GM21786 (cell line): ENCODE results near the gene MYBPC1.
"Not testable (repeated sequence)": the region's sequence is repeated elsewhere in the genome, so short reads cannot be mapped to it uniquely, and the experiment has no call there.

Source experiments
- ATAC-seq: cut with Tn5 transposase; IDR thresholded peaks from one replicate; pipeline ENCODE4 v1.9.1; 2021; ENCODE audit not compliant: unreplicated experiment

Gene MYBPC1

GRCh38 chr12:101594700-101595099 is at the start of gene MYBPC1:
Gene MYBPC1, plus strand, starts transcription at chr12:101594971. Its CDS starts 100 bp downstream, at chr12:101595071.
- ATAC-seq, result no peak

- no peak for ATAC-seq
These were observed 43.2 kb upstream of the MYBPC1 start for GRCh38 chr12:101551362-101552114.

GRCh38 chr12:101552277-101552676 is 42.5 kb upstream of the MYBPC1 start:
- no peak for ATAC-seq

GRCh38 chr12:101557094-101557493 is 37.7 kb upstream of the MYBPC1 start:
- no peak for ATAC-seq

GRCh38 chr12:101558726-101559125 is 36.0 kb upstream of the MYBPC1 start:
- not testable (repeated sequence) for ATAC-seq

GRCh38 chr12:101563212-101563611 is 31.6 kb upstream of the MYBPC1 start:
- no peak for ATAC-seq

GRCh38 chr12:101564912-101565311 is 29.9 kb upstream of the MYBPC1 start:
- ATAC-seq, result no peak

GRCh38 chr12:101566318-101566717 is 28.5 kb upstream of the MYBPC1 start:
- no peak for ATAC-seq

- ATAC-seq, result no peak
These were observed 26.9 kb upstream of the MYBPC1 start for GRCh38 chr12:101567918-101568317.

GRCh38 chr12:101570047-101570446 is 24.7 kb upstream of the MYBPC1 start:
- ATAC-seq, result no peak

- ATAC-seq, result no peak
These were observed 23.7 kb upstream of the MYBPC1 start for GRCh38 chr12:101571105-101571504.

- ATAC-seq, result no peak
These were observed 21.0 kb upstream of the MYBPC1 start for GRCh38 chr12:101573743-101574142.

- no peak for ATAC-seq
These were observed 16.4 kb upstream of the MYBPC1 start for GRCh38 chr12:101578417-101578816.

- no peak for ATAC-seq
These were observed 13.6 kb upstream of the MYBPC1 start for GRCh38 chr12:101581190-101581589.

GRCh38 chr12:101582937-101583336 is 11.8 kb upstream of the MYBPC1 start:
- no peak for ATAC-seq

GRCh38 chr12:101590383-101590782 is 4.4 kb upstream of the MYBPC1 start:
- ATAC-seq, result no peak

- no peak for ATAC-seq
These were observed 3.0 kb upstream of the MYBPC1 start for GRCh38 chr12:101591781-101592180.

GRCh38 chr12:101592448-101592847 is 2.3 kb upstream of the MYBPC1 start:
- ATAC-seq, result no peak

- ATAC-seq, result no peak
These were observed 1.9 kb upstream of the MYBPC1 start for GRCh38 chr12:101592921-101593320.

- ATAC-seq, result no peak
These were observed 1.4 kb downstream of the MYBPC1 start for GRCh38 chr12:101596172-101596571.

- no peak for ATAC-seq
These were observed 2.4 kb downstream of the MYBPC1 start for GRCh38 chr12:101597164-101597563.

- ATAC-seq, result no peak
These were observed 3.7 kb downstream of the MYBPC1 start for GRCh38 chr12:101598483-101598882.

GRCh38 chr12:101599311-101599710 is 4.5 kb downstream of the MYBPC1 start:
- ATAC-seq, result no peak
